GM12865 (cell line): ENCODE measurements around the gene EGFR.

Source experiments
- DNase-seq: peaks from one replicate; pipeline ENCODE4 v3.0.0; 2010; ENCODE audit warnings: low read depth
- H3K4me3 ChIP-seq: 2 replicates; pipeline ENCODE4 v1.5.1; 2011; ENCODE audit warnings: mild to moderate bottlenecking, low read depth, low read length, control low read depth
- TF ChIP-seq, protein P1 (sequence below): IDR thresholded peaks from 2 replicates; pipeline ENCODE4 v1.5.1; 2011; ENCODE audit warnings: low read length, control low read depth, low read depth, inconsistent platforms; ENCODE audit not compliant: insufficient read depth; ENCODE audit errors: missing control alignments

EGFR gene

DNA sequence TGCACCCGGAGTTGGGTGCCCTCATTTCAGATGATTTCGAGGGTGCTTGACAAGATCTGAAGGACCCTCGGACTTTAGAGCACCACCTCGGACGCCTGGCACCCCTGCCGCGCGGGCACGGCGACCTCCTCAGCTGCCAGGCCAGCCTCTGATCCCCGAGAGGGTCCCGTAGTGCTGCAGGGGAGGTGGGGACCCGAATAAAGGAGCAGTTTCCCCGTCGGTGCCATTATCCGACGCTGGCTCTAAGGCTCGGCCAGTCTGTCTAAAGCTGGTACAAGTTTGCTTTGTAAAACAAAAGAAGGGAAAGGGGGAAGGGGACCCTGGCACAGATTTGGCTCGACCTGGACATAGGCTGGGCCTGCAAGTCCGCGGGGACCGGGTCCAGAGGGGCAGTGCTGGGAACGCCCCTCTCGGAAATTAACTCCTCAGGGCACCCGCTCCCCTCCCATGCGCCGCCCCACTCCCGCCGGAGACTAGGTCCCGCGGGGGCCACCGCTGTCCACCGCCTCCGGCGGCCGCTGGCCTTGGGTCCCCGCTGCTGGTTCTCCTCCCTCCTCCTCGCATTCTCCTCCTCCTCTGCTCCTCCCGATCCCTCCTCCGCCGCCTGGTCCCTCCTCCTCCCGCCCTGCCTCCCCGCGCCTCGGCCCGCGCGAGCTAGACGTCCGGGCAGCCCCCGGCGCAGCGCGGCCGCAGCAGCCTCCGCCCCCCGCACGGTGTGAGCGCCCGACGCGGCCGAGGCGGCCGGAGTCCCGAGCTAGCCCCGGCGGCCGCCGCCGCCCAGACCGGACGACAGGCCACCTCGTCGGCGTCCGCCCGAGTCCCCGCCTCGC, at the start of gene EGFR:
Gene EGFR (plus strand): TSS at position 657 of the 830 bp plus-strand sequence. CDS start 261 bp downstream, outside the sequence.
- no peak within 1 kb of the TSS; the same call in 1 of the 2 replicates for H3K4me3 ChIP-seq
- no peak for DNase-seq
- TF ChIP-seq, protein P1, sequence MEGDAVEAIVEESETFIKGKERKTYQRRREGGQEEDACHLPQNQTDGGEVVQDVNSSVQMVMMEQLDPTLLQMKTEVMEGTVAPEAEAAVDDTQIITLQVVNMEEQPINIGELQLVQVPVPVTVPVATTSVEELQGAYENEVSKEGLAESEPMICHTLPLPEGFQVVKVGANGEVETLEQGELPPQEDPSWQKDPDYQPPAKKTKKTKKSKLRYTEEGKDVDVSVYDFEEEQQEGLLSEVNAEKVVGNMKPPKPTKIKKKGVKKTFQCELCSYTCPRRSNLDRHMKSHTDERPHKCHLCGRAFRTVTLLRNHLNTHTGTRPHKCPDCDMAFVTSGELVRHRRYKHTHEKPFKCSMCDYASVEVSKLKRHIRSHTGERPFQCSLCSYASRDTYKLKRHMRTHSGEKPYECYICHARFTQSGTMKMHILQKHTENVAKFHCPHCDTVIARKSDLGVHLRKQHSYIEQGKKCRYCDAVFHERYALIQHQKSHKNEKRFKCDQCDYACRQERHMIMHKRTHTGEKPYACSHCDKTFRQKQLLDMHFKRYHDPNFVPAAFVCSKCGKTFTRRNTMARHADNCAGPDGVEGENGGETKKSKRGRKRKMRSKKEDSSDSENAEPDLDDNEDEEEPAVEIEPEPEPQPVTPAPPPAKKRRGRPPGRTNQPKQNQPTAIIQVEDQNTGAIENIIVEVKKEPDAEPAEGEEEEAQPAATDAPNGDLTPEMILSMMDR: no peak

DNA sequence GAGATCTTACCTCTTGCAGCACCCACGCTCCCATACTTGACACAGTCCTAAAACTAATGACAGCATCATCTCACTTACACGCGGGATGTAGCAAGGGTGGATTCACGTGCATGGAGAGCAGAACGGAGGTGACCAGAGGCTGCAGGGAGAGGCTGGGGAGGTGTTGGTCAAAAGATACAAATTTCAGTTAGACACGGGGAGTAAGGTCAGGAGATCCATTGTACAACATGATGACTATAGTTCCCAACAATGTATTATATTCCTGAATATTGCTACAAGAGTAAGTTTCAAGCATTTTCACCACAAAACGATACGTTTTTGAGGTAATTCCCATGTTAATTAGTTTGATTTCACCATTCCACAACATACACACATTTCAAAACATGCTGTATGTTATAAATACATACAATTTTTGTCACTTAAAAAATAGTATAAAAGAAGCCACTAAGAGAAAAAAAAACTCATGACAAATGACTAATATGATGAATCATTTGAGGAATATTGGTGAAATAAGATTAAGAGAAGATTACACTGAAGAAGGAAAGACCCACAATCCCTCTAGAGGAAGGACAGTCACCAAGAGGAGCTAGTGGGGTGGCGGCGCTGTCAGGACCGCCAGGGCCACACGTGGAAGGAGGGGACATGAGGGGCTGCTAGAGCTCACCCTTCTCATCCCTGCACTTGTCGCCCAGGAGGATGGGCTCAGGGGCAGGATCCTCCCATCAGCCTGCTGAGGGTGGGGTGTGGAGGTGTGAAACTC, 49.4 kb upstream of the EGFR start:
- TF ChIP-seq, protein P1: no peak
- H3K4me3 ChIP-seq: no peak overlapping the region
- no peak for DNase-seq

DNA sequence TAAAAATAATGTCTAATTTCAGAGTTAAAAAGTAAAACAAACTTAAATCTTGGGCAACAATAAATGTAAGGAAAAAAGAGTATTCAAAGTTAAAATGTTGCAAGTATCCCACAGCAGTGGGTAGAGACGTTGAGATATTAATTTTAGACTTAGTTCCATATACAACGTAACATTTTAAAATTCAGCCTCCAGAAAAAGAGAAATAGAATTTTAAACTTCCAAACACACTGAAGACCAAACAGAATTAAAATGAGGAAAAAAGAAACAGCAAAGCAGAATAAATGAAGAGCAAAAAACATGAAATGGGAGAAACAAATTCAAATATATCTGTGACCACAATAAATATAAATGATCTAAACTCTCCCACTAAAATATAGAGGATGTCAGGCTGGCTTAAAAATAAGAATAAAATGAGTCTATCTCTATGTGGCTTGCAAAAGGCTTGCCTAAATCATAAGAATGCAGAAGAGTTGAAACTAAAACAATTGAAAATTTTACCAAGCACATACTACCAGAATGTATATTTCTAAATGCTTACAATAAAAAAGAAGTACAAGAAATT, 46.0 kb upstream of the EGFR start:
- H3K4me3 ChIP-seq: no peak overlapping the region
- TF ChIP-seq, protein P1: no peak
- no peak for DNase-seq

DNA sequence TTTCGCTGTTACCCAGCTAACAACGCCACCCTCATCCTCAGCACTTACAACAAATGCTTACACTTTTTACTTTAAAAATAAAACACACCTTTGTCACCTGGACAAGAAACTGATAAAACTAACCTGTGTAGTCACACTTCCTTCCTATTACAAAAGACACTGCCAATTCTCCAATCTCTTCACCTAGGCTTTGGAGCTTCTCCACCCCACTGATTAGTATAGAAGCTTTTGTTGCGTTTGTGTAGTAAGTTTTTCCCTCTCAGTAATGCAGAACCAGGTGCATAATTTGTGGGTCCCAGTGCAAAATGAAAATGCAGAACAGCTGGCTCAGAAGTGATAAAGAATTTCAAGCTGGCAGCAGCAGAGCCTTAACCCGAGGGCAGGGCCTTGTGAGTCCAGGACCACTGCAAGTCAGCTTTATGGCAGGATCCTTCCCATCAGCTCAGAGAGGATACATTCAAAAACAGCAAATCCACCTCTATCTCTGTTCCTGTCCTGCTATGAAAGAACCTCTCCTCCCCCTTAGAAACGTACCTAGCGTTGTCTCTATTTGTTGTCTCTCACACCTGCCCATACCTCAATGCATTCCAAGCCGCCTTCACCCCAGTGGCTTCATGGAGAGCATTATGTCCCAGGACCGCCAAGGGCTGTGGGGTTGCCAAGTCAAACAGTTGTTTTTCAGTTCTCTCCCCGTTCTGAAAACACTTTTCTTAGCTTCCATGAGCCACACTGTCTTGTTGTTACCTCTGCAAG, 40.3 kb upstream of the EGFR start:
- no peak for DNase-seq
- TF ChIP-seq, protein P1: no peak
- no peak overlapping the region for H3K4me3 ChIP-seq

DNA sequence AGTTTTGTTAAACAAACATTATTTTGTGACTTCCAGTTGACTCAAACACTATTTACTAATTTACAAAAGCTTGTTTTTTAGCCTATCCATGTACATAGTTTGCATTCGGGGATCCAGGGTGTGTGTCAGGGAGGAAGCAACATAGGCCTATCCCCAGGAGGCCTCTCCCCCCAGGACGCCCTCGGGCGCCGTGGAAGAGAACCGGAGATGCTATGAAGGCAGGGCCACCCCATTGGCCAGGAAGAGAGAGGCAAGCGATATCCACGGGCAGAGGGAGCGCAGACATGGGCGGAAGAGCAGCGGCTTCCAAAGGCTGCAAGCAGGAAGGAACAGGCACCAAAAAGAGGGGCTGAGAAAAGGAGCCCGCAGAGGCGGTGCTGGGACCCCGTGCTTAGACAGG, 38.3 kb upstream of the EGFR start:
- no peak for DNase-seq
- TF ChIP-seq, protein P1: no peak
- H3K4me3 ChIP-seq: no peak overlapping the region

DNA sequence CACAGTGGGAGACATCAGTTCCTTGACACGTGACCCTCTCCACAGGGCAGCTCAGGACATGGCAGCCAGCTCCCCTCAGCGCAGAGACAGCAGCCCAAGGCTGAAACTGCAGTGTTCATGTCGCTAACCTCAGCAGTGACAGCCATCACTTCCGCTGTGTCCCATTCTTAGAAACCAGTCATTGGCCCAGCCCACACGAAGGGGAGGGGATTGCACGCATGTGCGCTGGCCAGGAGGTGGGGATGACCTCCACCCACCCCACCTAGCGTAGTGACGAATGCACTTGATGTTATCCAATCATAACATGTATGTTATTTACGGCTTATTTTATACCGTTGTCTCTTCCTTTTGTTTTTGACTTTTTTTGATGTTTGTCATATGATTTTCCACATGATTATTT, 36.9 kb upstream of the EGFR start:
- TF ChIP-seq, protein P1: no peak
- DNase-seq: no peak
- no peak overlapping the region for H3K4me3 ChIP-seq
